GM18870 (cell line): ENCODE results near the gene RWDD1.
"Not testable (repeated sequence)": the region's sequence is repeated elsewhere in the genome, so short reads cannot be mapped to it uniquely, and the experiment has no call there.

Experiments
- ATAC-seq: cut with Tn5 transposase; IDR thresholded peaks from one replicate; pipeline ENCODE4 v1.9.1; 2021; ENCODE audit warnings: moderate library complexity; ENCODE audit not compliant: unreplicated experiment

RWDD1 gene

DNA sequence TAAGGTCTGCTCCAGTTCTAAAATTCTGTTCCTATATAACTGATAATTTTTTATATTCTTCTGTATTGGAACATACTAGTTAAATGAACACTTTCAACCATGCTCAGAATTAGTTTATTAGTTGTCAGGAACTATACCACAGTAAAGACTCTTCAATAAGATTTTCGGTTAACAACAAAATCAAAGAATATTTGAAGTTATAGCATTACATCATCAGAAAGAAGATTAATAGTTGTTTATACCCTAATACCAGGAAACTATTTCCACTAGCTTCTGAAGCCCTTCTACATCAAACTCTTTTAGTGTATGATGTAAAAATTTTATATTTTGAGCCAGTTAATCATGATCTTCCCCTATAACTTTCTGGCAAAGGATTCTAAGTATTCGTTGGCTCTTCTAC is 11.2 kb upstream of the RWDD1 start:
- ATAC-seq, result no peak

GRCh38 chr6:116561377-116562018 is 9.8 kb upstream of the RWDD1 start:
- ATAC-seq, result peak; percentile 65

DNA sequence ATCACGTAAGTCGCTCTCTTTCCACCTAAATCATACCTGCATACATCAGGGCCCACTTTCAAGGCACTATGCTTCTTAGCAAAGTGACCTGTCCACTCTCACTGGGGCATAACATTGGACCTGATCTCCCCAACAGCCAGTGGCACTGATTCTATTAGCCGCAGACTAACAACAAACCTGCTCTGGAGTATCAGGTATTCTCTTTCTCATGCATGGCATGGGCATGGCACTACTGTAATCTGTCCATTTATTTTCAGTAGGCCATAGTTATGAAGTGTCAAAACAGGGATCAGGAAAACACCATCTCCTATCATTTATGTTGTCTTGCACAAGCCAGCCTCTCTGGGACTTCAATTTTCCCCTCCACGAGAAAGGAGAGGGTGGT is 9.3 kb upstream of the RWDD1 start:
- ATAC-seq, result no peak

- no peak for ATAC-seq
Observed at GRCh38 chr6:116562614-116563013, 8.7 kb upstream of the RWDD1 start.

DNA sequence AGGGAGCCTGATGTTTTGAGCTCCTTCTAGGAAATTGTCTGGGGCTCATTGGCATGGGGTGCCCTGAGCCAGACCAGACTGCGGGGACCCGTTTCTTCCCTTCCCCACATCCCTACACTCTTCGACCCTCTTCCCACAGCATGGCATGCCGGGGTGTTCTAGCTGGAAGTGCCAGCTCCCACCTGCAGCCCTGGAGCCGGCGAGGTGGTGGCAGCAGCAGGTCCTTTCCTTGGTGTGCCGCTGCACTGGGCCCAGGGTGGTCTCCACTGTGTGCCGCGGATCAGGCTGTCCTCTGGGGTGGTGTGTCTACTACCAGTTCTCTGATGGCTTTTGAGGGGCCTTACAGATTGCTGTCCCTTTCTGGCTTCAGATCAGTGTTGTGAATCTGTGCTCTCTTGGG is 7.5 kb upstream of the RWDD1 start:
- ATAC-seq, result no peak

DNA sequence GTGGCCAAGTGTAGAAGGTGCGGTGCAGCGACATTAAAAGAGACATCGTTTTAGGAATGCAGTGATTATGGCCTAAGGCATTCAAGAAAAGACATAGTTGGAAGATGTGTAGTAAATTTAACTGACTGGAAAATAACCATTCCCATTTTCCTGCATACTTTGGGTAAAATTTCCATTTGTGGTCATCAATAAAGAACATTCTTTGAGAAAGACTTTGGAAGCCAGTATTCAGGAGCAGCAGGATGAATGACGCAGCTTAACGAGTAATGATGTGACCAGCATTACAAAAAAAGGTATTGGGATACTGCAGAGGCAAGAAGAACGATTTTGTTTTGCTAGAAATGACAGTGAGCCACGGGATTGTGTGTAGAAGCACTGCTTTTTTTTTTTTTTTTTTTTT is 7.0 kb upstream of the RWDD1 start:
- ATAC-seq, result no peak

GRCh38 chr6:116564921-116565872 is 6.1 kb upstream of the RWDD1 start:
- ATAC-seq, result no peak

GRCh38 chr6:116568111-116568510 is 3.2 kb upstream of the RWDD1 start:
- ATAC-seq, result no peak

GRCh38 chr6:116568821-116569755 is 2.2 kb upstream of the RWDD1 start:
- no peak for ATAC-seq

DNA sequence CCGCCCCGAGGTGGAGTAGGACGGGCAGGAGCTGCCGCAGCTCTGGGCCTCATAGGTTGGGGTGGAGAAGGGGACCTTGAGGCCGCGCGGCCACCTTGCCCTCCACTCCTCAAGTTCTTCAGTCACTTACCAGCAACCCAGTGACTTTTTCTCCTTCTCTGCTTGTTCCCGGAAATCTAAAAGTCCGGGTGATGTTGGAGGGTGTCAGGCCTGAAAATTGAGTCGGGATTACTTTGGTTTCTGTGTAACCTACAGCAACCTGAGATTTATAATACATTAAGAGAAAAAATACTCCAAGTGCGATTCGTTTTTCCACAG is 338 bp downstream of the RWDD1 start:
- ATAC-seq, result no peak

DNA sequence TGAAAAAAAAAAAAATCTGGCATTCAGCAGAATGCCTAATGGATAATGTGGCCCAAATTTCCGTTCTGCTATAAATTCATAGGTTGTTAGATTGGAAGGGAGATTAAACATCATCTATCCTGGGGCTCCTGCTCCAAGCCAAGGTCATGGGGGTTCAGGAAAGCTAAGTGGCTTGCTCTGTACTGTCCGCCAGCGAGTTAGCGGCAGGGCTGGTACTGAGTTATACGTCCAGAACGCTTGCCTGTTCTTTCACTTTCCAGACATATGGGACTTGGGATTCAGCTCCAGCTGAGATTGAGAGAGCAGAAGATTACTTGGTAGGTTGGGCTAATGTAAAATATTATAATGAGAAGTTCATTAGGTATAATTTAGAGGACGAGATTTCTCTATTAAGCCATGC is 858 bp downstream of the RWDD1 start:
- no peak for ATAC-seq

GRCh38 chr6:116575227-116575626 is 3.9 kb downstream of the RWDD1 start:
- no peak for ATAC-seq

DNA sequence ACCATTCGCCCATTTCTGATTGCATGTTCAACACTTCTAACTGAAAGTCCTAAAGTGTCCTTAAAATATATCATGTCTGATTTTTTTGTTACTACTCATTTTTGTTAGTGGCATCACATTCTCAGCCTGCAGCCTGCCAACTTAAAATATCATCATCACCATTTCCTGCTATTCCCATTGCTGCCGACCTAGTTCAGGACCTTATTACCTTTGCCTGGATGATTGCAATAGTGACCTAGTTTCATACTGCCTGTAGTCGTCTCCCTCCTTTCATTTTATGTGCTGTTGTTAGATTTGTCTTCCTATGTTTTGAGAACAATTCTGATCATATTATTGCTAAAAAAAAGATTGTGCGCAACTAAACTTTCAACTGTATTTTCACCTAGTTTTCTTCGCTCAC is 6.2 kb downstream of the RWDD1 start:
- ATAC-seq, result no peak

DNA sequence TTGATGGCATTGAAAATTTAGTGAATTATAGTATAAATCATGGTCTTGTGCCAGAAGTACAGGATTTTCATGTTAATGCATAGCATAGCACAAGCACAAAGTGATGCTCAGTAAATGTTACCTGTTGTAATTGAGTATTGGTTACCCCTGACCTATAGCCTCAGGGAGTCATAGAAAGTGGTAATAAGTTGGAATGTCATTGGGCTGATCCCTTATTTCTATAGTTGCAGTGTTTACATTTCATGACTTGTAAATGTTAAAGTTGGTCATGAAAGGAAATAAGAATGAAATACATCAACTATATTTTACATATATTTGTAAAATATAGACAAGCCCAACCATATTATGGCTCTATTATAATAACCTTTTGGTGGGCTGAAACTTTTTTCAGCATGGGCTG is 7.0 kb downstream of the RWDD1 start:
- ATAC-seq, result no peak

GRCh38 chr6:116579143-116579542 is 7.8 kb downstream of the RWDD1 start:
- no peak for ATAC-seq

GRCh38 chr6:116580198-116580597 is 8.9 kb downstream of the RWDD1 start:
- no peak for ATAC-seq

DNA sequence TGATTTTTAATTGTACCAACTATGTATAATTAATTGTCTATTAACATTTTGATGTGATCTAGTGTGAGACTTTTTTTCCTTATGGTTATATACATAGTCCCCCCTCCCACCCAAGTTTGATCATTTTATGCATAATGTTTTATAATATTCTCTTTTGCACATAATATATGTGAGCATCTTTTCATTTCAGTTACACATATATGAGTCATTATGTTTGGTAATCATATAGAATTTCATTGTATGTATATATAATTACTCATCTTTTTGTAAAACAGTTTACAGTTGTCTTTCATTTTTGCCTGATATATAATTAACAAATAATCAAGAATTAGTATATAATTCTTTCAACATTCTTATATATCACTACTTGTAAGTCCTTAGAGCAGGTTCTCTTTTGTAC is 15.0 kb downstream of the RWDD1 start:
- ATAC-seq, result no peak

GRCh38 chr6:116586738-116587137 is 15.4 kb downstream of the RWDD1 start:
- ATAC-seq, result no peak

- ATAC-seq, result no peak
Observed at GRCh38 chr6:116595247-116595646, 23.9 kb downstream of the RWDD1 start.

GRCh38 chr6:116596815-116597214 is 25.5 kb downstream of the RWDD1 start:
- ATAC-seq, result no peak

GRCh38 chr6:116603916-116604315 is 32.6 kb downstream of the RWDD1 start:
- ATAC-seq, result not testable (repeated sequence)
